Sigmoid colon (tissue), 4 donors: ENCODE results near the gene SPEF1.

ENCODE experiments used
- EP300 ChIP-seq, 4 donors: sonication (generic); formaldehyde crosslinking; IDR thresholded peaks; one replicate each; pipeline ENCODE4 v1.6.1; 2017; ENCODE audit warnings: antibody characterized with exemption in 4 of 4
- POLR2A ChIP-seq, 2 donors: fragments of 450-650 bp; IDR thresholded peaks; one replicate each; pipeline ENCODE4 v1.6.1; 2016; ENCODE audit warnings: antibody characterized with exemption in 2 of 2, mild to moderate bottlenecking in 2 of 2, moderate library complexity in 2 of 2
- TF ChIP-seq, protein P1 (sequence below), 4 experiments: fragments of 450-650 bp in 3 of 4; fragments of 200-600 bp in 1 of 4; IDR thresholded peaks; one replicate each; pipeline ENCODE4 v1.5.1; 2016 to 2019; ENCODE audit warnings: antibody characterized with exemption in 4 of 4, mild to moderate bottlenecking in 3 of 4, moderate library complexity in 2 of 4

GRCh38 chr20:3759884-3760283 is 21.4 kb downstream of the SPEF1 start:
- TF ChIP-seq, protein P1, sequence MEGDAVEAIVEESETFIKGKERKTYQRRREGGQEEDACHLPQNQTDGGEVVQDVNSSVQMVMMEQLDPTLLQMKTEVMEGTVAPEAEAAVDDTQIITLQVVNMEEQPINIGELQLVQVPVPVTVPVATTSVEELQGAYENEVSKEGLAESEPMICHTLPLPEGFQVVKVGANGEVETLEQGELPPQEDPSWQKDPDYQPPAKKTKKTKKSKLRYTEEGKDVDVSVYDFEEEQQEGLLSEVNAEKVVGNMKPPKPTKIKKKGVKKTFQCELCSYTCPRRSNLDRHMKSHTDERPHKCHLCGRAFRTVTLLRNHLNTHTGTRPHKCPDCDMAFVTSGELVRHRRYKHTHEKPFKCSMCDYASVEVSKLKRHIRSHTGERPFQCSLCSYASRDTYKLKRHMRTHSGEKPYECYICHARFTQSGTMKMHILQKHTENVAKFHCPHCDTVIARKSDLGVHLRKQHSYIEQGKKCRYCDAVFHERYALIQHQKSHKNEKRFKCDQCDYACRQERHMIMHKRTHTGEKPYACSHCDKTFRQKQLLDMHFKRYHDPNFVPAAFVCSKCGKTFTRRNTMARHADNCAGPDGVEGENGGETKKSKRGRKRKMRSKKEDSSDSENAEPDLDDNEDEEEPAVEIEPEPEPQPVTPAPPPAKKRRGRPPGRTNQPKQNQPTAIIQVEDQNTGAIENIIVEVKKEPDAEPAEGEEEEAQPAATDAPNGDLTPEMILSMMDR (IDR thresholded peaks at IDR 0.05) = no peak
- TF ChIP-seq EP300 (IDR thresholded peaks at IDR 0.05) (no peak), POLR2A (IDR thresholded peaks at IDR 0.05) (no peak)
